ENCODE measurements around the gene SP100. TPM values are rescaled to one million over a fixed set of nuclear protein-coding genes. Genes with fewer than 3 reads are reported as not detected.

The SP100 gene
- total and polyA plus RNA-seq, 9 donors, result 63.1 to 89.6 (median 75.0) TPM

DNA sequence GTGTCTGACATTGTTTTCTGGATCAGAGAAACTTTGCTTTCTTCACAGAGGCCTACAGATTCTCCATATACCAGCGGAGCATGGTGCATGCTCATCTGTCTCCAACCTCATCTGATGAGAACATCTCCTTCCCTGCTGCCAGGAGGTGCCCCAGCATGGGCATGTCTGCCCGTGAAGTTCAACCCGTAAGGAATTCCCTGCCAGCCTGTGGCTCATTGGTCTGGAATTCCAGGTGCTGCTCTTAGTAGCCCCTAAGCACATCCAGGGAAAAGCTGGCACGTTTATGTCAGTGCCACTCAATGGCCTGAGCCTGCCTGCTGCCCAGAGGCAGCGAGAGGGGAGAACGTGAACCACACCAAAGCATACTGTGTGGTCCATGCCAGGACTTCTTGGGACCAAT lies 1.7 kb upstream of the SP100 start:
- DNase-seq, result no peak
- Histone ChIP-seq H3K27ac (no peak overlapping the region), H3K4me3 (no peak overlapping the region), H3K4me1 (ENCODE audit: insufficient read depth) (peaks cover 8% of the 10 kb centered on the region), H3K27me3 (no peaks in the 10 kb centered on the region), H3K9me3 (no peaks in the 10 kb centered on the region), H3K36me3 (no peaks in the 10 kb centered on the region)
- intact Hi-C loops (cut with DNase I), result no loop called here
- 83 to 93% (median 92%) methylated on average over 6 of the region's 6 CpGs for WGBS, 3 donors
- TF ChIP-seq EP300 (IDR thresholded peaks at IDR 0.05) (no peak), POLR2A (IDR thresholded peaks at IDR 0.05) (no peak)
- TF ChIP-seq, protein P1, sequence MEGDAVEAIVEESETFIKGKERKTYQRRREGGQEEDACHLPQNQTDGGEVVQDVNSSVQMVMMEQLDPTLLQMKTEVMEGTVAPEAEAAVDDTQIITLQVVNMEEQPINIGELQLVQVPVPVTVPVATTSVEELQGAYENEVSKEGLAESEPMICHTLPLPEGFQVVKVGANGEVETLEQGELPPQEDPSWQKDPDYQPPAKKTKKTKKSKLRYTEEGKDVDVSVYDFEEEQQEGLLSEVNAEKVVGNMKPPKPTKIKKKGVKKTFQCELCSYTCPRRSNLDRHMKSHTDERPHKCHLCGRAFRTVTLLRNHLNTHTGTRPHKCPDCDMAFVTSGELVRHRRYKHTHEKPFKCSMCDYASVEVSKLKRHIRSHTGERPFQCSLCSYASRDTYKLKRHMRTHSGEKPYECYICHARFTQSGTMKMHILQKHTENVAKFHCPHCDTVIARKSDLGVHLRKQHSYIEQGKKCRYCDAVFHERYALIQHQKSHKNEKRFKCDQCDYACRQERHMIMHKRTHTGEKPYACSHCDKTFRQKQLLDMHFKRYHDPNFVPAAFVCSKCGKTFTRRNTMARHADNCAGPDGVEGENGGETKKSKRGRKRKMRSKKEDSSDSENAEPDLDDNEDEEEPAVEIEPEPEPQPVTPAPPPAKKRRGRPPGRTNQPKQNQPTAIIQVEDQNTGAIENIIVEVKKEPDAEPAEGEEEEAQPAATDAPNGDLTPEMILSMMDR (IDR thresholded peaks at IDR 0.05), result no peak

DNA sequence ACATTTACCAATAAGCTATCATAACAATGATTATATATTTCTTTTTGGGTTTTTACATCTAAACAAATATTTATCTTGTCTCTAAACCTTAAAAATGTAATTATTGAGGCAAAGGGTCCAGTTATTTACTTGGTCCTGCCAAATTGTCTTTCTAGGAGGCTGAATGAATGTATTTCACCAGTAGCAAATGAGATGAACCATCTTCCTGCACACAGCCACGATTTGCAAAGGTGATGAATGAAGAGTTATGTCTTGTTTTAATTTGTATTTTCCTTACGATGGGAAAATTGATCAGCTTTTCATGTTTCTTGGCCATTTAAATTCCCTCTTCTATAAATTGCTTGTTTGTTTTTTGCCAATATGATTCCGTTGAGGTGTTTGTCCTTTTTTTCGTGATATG lies 1.4 kb downstream of the SP100 start:
- intact Hi-C loops (cut with DNase I), result no loop called here
- peak overlapping the region in 1 of 2 donors; percentile 79 for H3K27ac ChIP-seq
- H3K4me1 ChIP-seq (ENCODE audit: insufficient read depth), result peaks cover 8% of the 10 kb centered on the region
- no peaks in the 10 kb centered on the region for H3K36me3 ChIP-seq
- no peaks in the 10 kb centered on the region for H3K27me3 ChIP-seq
- TF ChIP-seq, protein P1 (IDR thresholded peaks at IDR 0.05), result no peak
- TF ChIP-seq EP300 (IDR thresholded peaks at IDR 0.05), result no peak
- no peak for TF ChIP-seq POLR2A (IDR thresholded peaks at IDR 0.05)
- H3K9me3 ChIP-seq, result no peaks in the 10 kb centered on the region
- no peak for DNase-seq
- peak overlapping the region; percentile 53 for H3K4me3 ChIP-seq
- 11 to 42% (median 13%) methylated on average over 4 of the region's 4 CpGs for WGBS, 3 donors

DNA sequence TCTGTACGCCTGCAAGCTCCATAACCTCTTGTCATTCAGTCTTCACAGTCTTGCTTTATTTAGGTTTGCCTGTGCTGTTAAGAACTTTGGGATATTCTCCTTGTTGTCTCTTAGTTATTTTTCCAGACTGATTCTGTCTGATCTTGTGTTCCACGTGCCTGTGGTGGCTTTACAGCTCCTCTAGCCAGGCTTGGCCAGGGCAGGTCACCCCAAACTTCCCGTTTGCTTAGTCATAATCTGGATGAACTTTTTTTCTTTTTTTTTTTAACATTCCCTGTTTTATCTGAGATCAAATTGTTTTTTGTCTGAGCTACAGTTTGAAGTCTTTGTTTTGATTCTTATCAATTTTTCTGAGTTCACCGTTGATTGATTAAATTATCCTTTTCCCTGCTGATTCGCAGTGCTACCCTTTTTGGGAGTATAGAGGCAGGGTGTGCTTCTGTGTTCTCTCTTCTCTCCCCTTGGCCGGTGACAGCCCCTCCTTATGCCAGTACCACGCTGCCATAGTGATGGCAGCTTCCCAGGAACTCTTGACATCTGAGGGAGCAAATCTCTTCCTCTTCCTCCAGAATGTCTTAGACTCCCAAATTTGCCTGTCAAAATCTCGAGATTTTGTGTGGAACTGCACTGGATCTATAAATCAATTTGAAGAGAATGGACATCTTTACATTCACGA lies 2.5 kb downstream of the SP100 start:
- no peaks in the 10 kb centered on the region for H3K36me3 ChIP-seq
- no peaks in the 10 kb centered on the region for H3K27me3 ChIP-seq
- peak overlapping the region; percentile 53 for H3K4me3 ChIP-seq
- no peaks in the 10 kb centered on the region for H3K9me3 ChIP-seq
- WGBS, 3 donors, result 40 to 56% (median 40%) methylated on average over 9 of the region's 9 CpGs
- DNase-seq, result peak in 1 of 5 donors; percentile 31
- peak overlapping the region in 1 of 2 donors; percentile 79 for H3K27ac ChIP-seq
- intact Hi-C loops (cut with DNase I), result no loop called here
- TF ChIP-seq EP300 (IDR thresholded peaks at IDR 0.05) (no peak), POLR2A (IDR thresholded peaks at IDR 0.05) (no peak)
- TF ChIP-seq, protein P1 (IDR thresholded peaks at IDR 0.05), result no peak
- peaks cover 10% of the 10 kb centered on the region for H3K4me1 ChIP-seq (ENCODE audit: insufficient read depth)

DNA sequence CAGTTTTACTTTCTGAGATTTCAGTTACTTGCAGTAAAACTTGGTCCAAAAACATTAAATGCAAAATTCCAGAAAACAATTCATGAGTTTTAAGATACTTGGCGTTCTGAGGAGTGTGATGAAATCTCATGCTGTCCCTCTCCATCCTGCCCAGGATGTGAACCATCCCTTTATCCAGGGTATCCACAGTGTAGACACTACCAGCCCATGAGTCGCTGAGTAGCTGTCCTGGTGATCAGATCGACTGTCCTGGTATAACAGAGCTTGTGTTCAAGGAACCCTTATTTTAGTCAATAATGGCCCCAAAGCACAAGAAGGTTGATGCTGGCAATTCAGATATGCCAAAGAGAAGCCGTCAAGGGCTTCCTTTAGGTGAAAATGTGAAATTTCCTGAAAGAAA lies 3.2 kb downstream of the SP100 start:
- 86 to 92% (median 91%) methylated on average over 4 of the region's 4 CpGs for WGBS, 3 donors
- TF ChIP-seq EP300 (IDR thresholded peaks at IDR 0.05) (no peak), POLR2A (IDR thresholded peaks at IDR 0.05) (no peak)
- TF ChIP-seq, protein P1 (IDR thresholded peaks at IDR 0.05), result no peak
- Histone ChIP-seq H3K27ac (no peak overlapping the region), H3K36me3 (no peaks in the 10 kb centered on the region), H3K4me3 (no peak overlapping the region), H3K4me1 (ENCODE audit: insufficient read depth) (peaks cover 16% of the 10 kb centered on the region), H3K9me3 (no peaks in the 10 kb centered on the region), H3K27me3 (no peaks in the 10 kb centered on the region)
- intact Hi-C loops (cut with DNase I), result no loop called here
- DNase-seq, result no peak
